IMR-90 (cell line): Measurements from ENCODE around the gene TMEFF1. TPM values are rescaled to one million over a fixed set of nuclear protein-coding genes. Genes with fewer than 3 reads are reported as not detected.

ENCODE experiments used
- ATAC-seq: fragments of 200-7000 bp; cut with Tn5 transposase; 2 replicates; pipeline ENCODE4 v1.9.1; 2020; ENCODE audit warnings: low read depth, mild to moderate bottlenecking, moderate library complexity
- BruUV-seq: library from RNA; stranded (reverse); fragments of 400-500 nt; replicated peaks from 2 replicates; lab custom pipeline; 2021; lab: Mats Ljungman, UMichigan
- CTCF ChIA-PET: fragments of 300-600 bp; formaldehyde crosslinking; extraction: SDS; loops from one replicate; lab custom pipeline; 2021; ENCODE audit warnings: antibody characterized with exemption; lab: Yijun Ruan, JAX
- POLR2A ChIA-PET: fragments of 300-600 bp; sonication (Branson Sonifier 250); formaldehyde crosslinking; loops from one replicate; lab custom pipeline; 2022; ENCODE audit warnings: antibody characterized with exemption; ENCODE audit not compliant: unreplicated experiment; lab: Charles Lee
- DNase-seq: peaks from one replicate; pipeline ENCODE4 v3.0.0; 2013
- H2AFZ ChIP-seq: replicated peaks from 2 replicates; pipeline ENCODE3; 2013; ENCODE audit warnings: low read length, mild to moderate bottlenecking; ENCODE audit not compliant: poor library complexity
- H2AK5ac ChIP-seq: 2 replicates; pipeline ENCODE4 v1.6.1; 2013; ENCODE audit warnings: low read depth, low read length, inconsistent platforms
- H2AK9ac ChIP-seq: replicated peaks from 2 replicates; pipeline ENCODE3; 2013; ENCODE audit warnings: mild to moderate bottlenecking, low read depth, low read length, moderate library complexity; ENCODE audit not compliant: poor library complexity
- H2BK120ac ChIP-seq: 2 replicates; pipeline ENCODE4 v1.6.1; 2013; ENCODE audit warnings: low read depth, low read length, inconsistent platforms
- H2BK15ac ChIP-seq: 3 replicates; pipeline ENCODE4 v1.6.1; 2013; ENCODE audit warnings: low read depth, low read length, inconsistent platforms
- H2BK20ac ChIP-seq: 2 replicates; pipeline ENCODE4 v1.6.1; 2013; ENCODE audit warnings: low read depth, mild to moderate bottlenecking, inconsistent platforms, low read length, moderate library complexity
- H2BK5ac ChIP-seq: 2 replicates; pipeline ENCODE4 v1.6.1; 2013; ENCODE audit warnings: mild to moderate bottlenecking, low read depth, low read length, inconsistent platforms; ENCODE audit not compliant: poor library complexity, severe bottlenecking
- H3K14ac ChIP-seq: replicated peaks from 2 replicates; pipeline ENCODE4 v1.6.1; 2013; ENCODE audit warnings: low read depth, low read length, inconsistent platforms
- H3K18ac ChIP-seq: 2 replicates; pipeline ENCODE4 v1.6.1; 2013; ENCODE audit warnings: low read depth, low read length, control low read depth
- H3K23ac ChIP-seq: 2 replicates; pipeline ENCODE4 v1.6.1; 2013; ENCODE audit warnings: low read depth, low read length, inconsistent platforms
- H3K27ac ChIP-seq: 2 replicates; pipeline ENCODE4 v1.5.1; 2013; ENCODE audit warnings: mild to moderate bottlenecking, control low read depth, low read length; ENCODE audit not compliant: insufficient read depth
- H3K27me3 ChIP-seq: 2 replicates; pipeline ENCODE4 v1.6.1; 2013; ENCODE audit warnings: low read length; ENCODE audit not compliant: control insufficient read depth, insufficient read depth
- H3K36me3 ChIP-seq: 2 replicates; pipeline ENCODE4 v1.6.1; 2013; ENCODE audit warnings: low read length, mixed read lengths; ENCODE audit not compliant: control insufficient read depth, insufficient read depth
- H3K4ac ChIP-seq: 2 replicates; pipeline ENCODE4 v1.6.1; 2013; ENCODE audit warnings: low read depth, low read length, inconsistent platforms
- H3K4me1 ChIP-seq: 2 replicates; pipeline ENCODE4 v1.6.1; 2013; ENCODE audit warnings: low read length, mixed read lengths; ENCODE audit not compliant: control insufficient read depth, insufficient read depth
- H3K4me2 ChIP-seq: 2 replicates; pipeline ENCODE4 v1.6.1; 2013; ENCODE audit warnings: low read depth, mild to moderate bottlenecking, control low read depth, low read length, moderate library complexity
- H3K4me3 ChIP-seq: 2 replicates; pipeline ENCODE4 v1.5.1; 2013; ENCODE audit warnings: low read depth, mild to moderate bottlenecking, control low read depth, low read length, moderate library complexity; ENCODE audit not compliant: insufficient read depth
- H3K56ac ChIP-seq: 2 replicates; pipeline ENCODE4 v1.6.1; 2013; ENCODE audit warnings: low read length, inconsistent platforms; ENCODE audit not compliant: insufficient read depth; ENCODE audit errors: extremely low read depth
- H3K79me1 ChIP-seq, 2 experiments: 2 replicates each; pipeline ENCODE4 v1.6.1; 2013; ENCODE audit warnings: low read length in 2 of 2, inconsistent platforms in 1 of 2, low read depth in 1 of 2
- H3K9ac ChIP-seq: 2 replicates; pipeline ENCODE4 v1.6.1; 2013; ENCODE audit warnings: low read depth, low read length, control low read depth
- H3K9me1 ChIP-seq: 2 replicates; pipeline ENCODE4 v1.6.1; 2013; ENCODE audit warnings: low read length, inconsistent platforms; ENCODE audit not compliant: insufficient read depth
- H3K9me3 ChIP-seq: 2 replicates; pipeline ENCODE4 v1.6.1; 2013; ENCODE audit warnings: low read length; ENCODE audit not compliant: control insufficient read depth, insufficient read depth
- H4K20me1 ChIP-seq: 2 replicates; pipeline ENCODE4 v1.6.1; 2013; ENCODE audit warnings: low read length, inconsistent platforms; ENCODE audit not compliant: insufficient read depth
- H4K5ac ChIP-seq: 2 replicates; pipeline ENCODE4 v1.6.1; 2013; ENCODE audit warnings: mild to moderate bottlenecking, low read depth, low read length, control low read depth
- H4K8ac ChIP-seq, 2 experiments: 2 replicates each; pipeline ENCODE4 v1.6.1; 2013; ENCODE audit warnings: low read depth in 2 of 2, low read length in 2 of 2, control low read depth in 1 of 2, inconsistent platforms in 1 of 2
- H4K91ac ChIP-seq: 2 replicates; pipeline ENCODE4 v1.6.1; 2013; ENCODE audit warnings: low read depth, low read length, inconsistent platforms; ENCODE audit not compliant: insufficient read depth
- CEBPB ChIP-seq: IDR thresholded peaks from 2 replicates; pipeline ENCODE4 v1.6.1; 2012; ENCODE audit warnings: low read depth, low read length, improper control_type of control experiment
- MAFK ChIP-seq: IDR thresholded peaks from 2 replicates; pipeline ENCODE4 v1.6.1; 2012; ENCODE audit warnings: low read depth, low read length, improper control_type of control experiment
- RFX5 ChIP-seq: IDR thresholded peaks from 2 replicates; pipeline ENCODE4 v1.8.0; 2012; ENCODE audit warnings: low read depth, mild to moderate bottlenecking, low read length, moderate library complexity
- WGBS, 2 experiments: methylation state at CpG; one replicate each; pipeline versions ENCODE4 v1.1.5 to v1.1.7; 2013; ENCODE audit warnings: missing lambda C conversion rate in 2 of 2; ENCODE audit not compliant: insufficient read length in 1 of 2; ENCODE audit errors: extremely low coverage in 2 of 2; 5-methylcytosine and 5-hydroxymethylcytosine counted together
- dilution Hi-C: fragments of 300-500 bp; cut with HindIII; formaldehyde crosslinking; loops from one replicate; pipeline ENCODE4 v1.14.3; 2018; ENCODE audit warnings: low sequenced_read_pairs; ENCODE audit not compliant: unreplicated experiment
- in situ Hi-C: fragments of 300-500 bp; cut with MboI; formaldehyde crosslinking; loops from 3 replicates; pipeline ENCODE4 v1.14.3; 2019; ENCODE audit warnings: low sequenced_read_pairs, inconsistent platforms, mixed read lengths
- intact Hi-C: fragments of 100-400 bp; cut with micrococcal nuclease; formaldehyde crosslinking; loops from 2 replicates; pipeline ENCODE4 v1.10.0; 2022
- polyA plus RNA-seq, 3 experiments: library from polyadenylated mRNA; depleted of rRNA; stranded (reverse); fragments of >200 nt; gene quantifications; 2 replicates each; pipeline ENCODE4 v1.2.3, GENCODE V29; 2012; ENCODE audit warnings: low replicate concordance in 1 of 3
- total RNA-seq: library from RNA; depleted of rRNA; stranded (reverse); fragments of >200 nt; gene quantifications from 2 replicates; pipeline ENCODE4 v1.2.3, GENCODE V29; 2012

TMEFF1 gene
- total and polyA plus RNA-seq, 2 of the 4 experiments (the other 2 are of a cell fraction) = 0.62 to 0.90 TPM

DNA sequence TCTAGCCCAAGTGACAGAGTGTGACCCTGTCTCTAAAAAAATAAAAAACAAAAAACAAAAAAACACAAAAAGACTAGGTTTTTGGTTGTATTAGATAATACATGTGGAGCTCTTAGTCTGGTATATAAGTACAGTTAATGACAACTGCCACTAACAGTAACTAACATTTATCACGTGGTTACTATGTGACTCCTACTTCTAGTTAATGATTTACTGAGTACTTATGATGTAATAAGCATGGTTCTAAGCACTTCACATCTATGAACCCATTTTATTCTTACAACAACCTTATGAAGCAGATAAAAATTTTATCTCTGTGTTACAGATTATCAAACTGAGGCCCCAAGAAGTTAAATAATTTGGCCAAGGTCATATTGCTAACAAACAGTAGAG, 6.1 kb upstream of the TMEFF1 start:
- DNase-seq = no peak
- no peak overlapping the region for H4K91ac ChIP-seq
- H3K4ac ChIP-seq = no peak overlapping the region
- dilution Hi-C loops = no loop called here
- ChIA-PET POLR2A (no interaction called here), CTCF (no interaction called here)
- no peak overlapping the region for H2BK120ac ChIP-seq
- H2BK5ac ChIP-seq = no peak overlapping the region
- no peaks in the 10 kb centered on the region for H3K36me3 ChIP-seq
- no peaks in the 10 kb centered on the region for H3K27me3 ChIP-seq
- H3K79me1 ChIP-seq = peaks cover 11 to 19% of the 10 kb centered on the region in 2 experiments
- no TSS peak for BruUV-seq
- ATAC-seq = no peak
- WGBS, 2 experiments = no CpG with 5 or more reads among the region's 1 CpG
- no peak overlapping the region for H2AK5ac ChIP-seq
- H3K4me2 ChIP-seq = no peak overlapping the region
- intact Hi-C loops = no loop called here
- H4K5ac ChIP-seq = no peak overlapping the region
- no peak overlapping the region for H2BK20ac ChIP-seq
- H3K9me3 ChIP-seq = no peaks in the 10 kb centered on the region
- no peak overlapping the region for H3K27ac ChIP-seq
- H2BK15ac ChIP-seq = no peak overlapping the region
- H2AFZ ChIP-seq = no peak overlapping the region
- no peak overlapping the region for H3K23ac ChIP-seq
- no peak overlapping the region for H3K56ac ChIP-seq
- no peaks in the 10 kb centered on the region for H3K4me1 ChIP-seq
- no peak for TF ChIP-seq MAFK
- TF ChIP-seq RFX5 = no peak
- no peak for TF ChIP-seq CEBPB
- no peak overlapping the region for H3K14ac ChIP-seq
- no peak overlapping the region for H2AK9ac ChIP-seq
- in situ Hi-C loops = no loop called here
- no peak overlapping the region for H4K8ac ChIP-seq
- H3K9me1 ChIP-seq = peaks cover 3% of the 10 kb centered on the region; the same call in 1 of the 2 replicates
- H3K18ac ChIP-seq = no peak overlapping the region
- no peak overlapping the region for H3K9ac ChIP-seq
- no peak overlapping the region for H3K4me3 ChIP-seq
- no peaks in the 10 kb centered on the region for H4K20me1 ChIP-seq
